HEK293 (cell line): Measurements from ENCODE around the gene MCM8.

ENCODE experiments used
- CTCF ChIA-PET: fragments of 350-600 bp; formaldehyde crosslinking; extraction: SDS; loops from one replicate; lab custom pipeline; 2021; ENCODE audit warnings: antibody characterized with exemption; lab: Yijun Ruan, JAX
- POLR2A ChIA-PET: fragments of 300-600 bp; formaldehyde crosslinking; extraction: SDS; loops from one replicate; lab custom pipeline; 2020; ENCODE audit warnings: antibody characterized with exemption, inconsistent platforms; lab: Yijun Ruan, JAX
- H3K27ac ChIP-seq: fragments of 200-500 bp; sonication (Bioruptor generic); 2 replicates; pipeline ENCODE4 v1.5.1; 2014; ENCODE audit warnings: low read depth, low read length, control low read depth, inconsistent platforms; ENCODE audit errors: extremely low read depth
- H3K36me3 ChIP-seq, 2 experiments: fragments of 200-500 bp in 1 of 2; sonication (Bioruptor generic) in 1 of 2; 1 replicate in 1 of 2; 2 replicates in 1 of 2; pipeline ENCODE4 v1.5.1; 2014 to 2017; ENCODE audit warnings: inconsistent platforms in 2 of 2, low read length in 2 of 2; ENCODE audit not compliant: control insufficient read depth in 2 of 2, insufficient read depth in 1 of 2
- H3K4me1 ChIP-seq: fragments of 200-500 bp; sonication (Bioruptor generic); 2 replicates; pipeline ENCODE4 v1.5.1; 2014; ENCODE audit warnings: mild to moderate bottlenecking, low read length, inconsistent platforms; ENCODE audit not compliant: control insufficient read depth, insufficient read depth
- H3K4me3 ChIP-seq: 2 replicates; pipeline ENCODE4 v1.5.1; 2011; ENCODE audit warnings: low read depth, mild to moderate bottlenecking, control low read depth, low read length, moderate library complexity
- H3K9me3 ChIP-seq: fragments of 200-500 bp; sonication (Bioruptor generic); 2 replicates; pipeline ENCODE4 v1.5.1; 2014; ENCODE audit warnings: low read depth, low read length, inconsistent platforms; ENCODE audit not compliant: control insufficient read depth, insufficient read depth
- KLF7 ChIP-seq: fragments of 450-650 bp; formaldehyde crosslinking; IDR thresholded peaks from 2 replicates; pipeline ENCODE4 v1.5.1; 2016; ENCODE audit warnings: missing biosample characterization, missing genetic modification characterization, borderline replicate concordance
- OVOL3 ChIP-seq: fragments of 450-650 bp; formaldehyde crosslinking; IDR thresholded peaks from 2 replicates; pipeline ENCODE4 v1.5.1; 2016; ENCODE audit warnings: missing biosample characterization, missing genetic modification characterization
- PRDM6 ChIP-seq: fragments of 450-650 bp; formaldehyde crosslinking; IDR thresholded peaks from 2 replicates; pipeline ENCODE4 v1.5.1; 2017; ENCODE audit warnings: missing biosample characterization, missing genetic modification characterization
- SALL2 ChIP-seq: fragments of 450-650 bp; formaldehyde crosslinking; IDR thresholded peaks from 2 replicates; pipeline ENCODE4 v1.5.0; 2017; ENCODE audit warnings: missing biosample characterization, mild to moderate bottlenecking, missing genetic modification characterization, borderline replicate concordance
- WT1 ChIP-seq: fragments of 450-650 bp; formaldehyde crosslinking; IDR thresholded peaks from 2 replicates; pipeline ENCODE4 v1.5.1; 2016; ENCODE audit warnings: missing biosample characterization, missing genetic modification characterization
- ZFP69B ChIP-seq: fragments of 450-650 bp; formaldehyde crosslinking; IDR thresholded peaks from 2 replicates; pipeline ENCODE4 v1.5.1; 2016; ENCODE audit warnings: missing biosample characterization, missing genetic modification characterization
- ZNF138 ChIP-seq: fragments of 450-650 bp; formaldehyde crosslinking; IDR thresholded peaks from 2 replicates; pipeline ENCODE4 v1.5.1; 2016; ENCODE audit warnings: missing biosample characterization, missing genetic modification characterization, borderline replicate concordance
- ZNF155 ChIP-seq: fragments of 450-650 bp; formaldehyde crosslinking; IDR thresholded peaks from 2 replicates; pipeline ENCODE4 v1.5.1; 2016; ENCODE audit warnings: missing biosample characterization, missing genetic modification characterization
- ZNF211 ChIP-seq: fragments of 450-650 bp; formaldehyde crosslinking; IDR thresholded peaks from 2 replicates; pipeline ENCODE4 v1.5.1; 2016; ENCODE audit warnings: low read depth, missing biosample characterization, missing genetic modification characterization
- ZNF280D ChIP-seq: fragments of 450-650 bp; formaldehyde crosslinking; IDR thresholded peaks from 2 replicates; pipeline ENCODE4 v1.5.1; 2016; ENCODE audit warnings: missing biosample characterization, missing genetic modification characterization
- ZNF354C ChIP-seq: fragments of 450-650 bp; formaldehyde crosslinking; IDR thresholded peaks from 2 replicates; pipeline ENCODE4 v1.5.1; 2016; ENCODE audit warnings: missing biosample characterization, missing genetic modification characterization, low read depth, borderline replicate concordance
- ZNF513 ChIP-seq: fragments of 450-650 bp; IDR thresholded peaks from 2 replicates; pipeline ENCODE4 v1.5.1; 2018; ENCODE audit warnings: missing biosample characterization, missing genetic modification characterization
- ZNF548 ChIP-seq: fragments of 450-650 bp; formaldehyde crosslinking; IDR thresholded peaks from 2 replicates; pipeline ENCODE4 v1.5.1; 2016; ENCODE audit warnings: missing biosample characterization, missing genetic modification characterization
- ZNF623 ChIP-seq: fragments of 450-650 bp; formaldehyde crosslinking; IDR thresholded peaks from 2 replicates; pipeline ENCODE4 v1.5.1; 2016; ENCODE audit warnings: missing biosample characterization, missing genetic modification characterization
- ZNF658 ChIP-seq: fragments of 450-650 bp; formaldehyde crosslinking; IDR thresholded peaks from 2 replicates; pipeline ENCODE4; 2016; ENCODE audit warnings: missing biosample characterization, missing genetic modification characterization
- ZNF660 ChIP-seq: fragments of 450-650 bp; IDR thresholded peaks from 2 replicates; pipeline ENCODE4 v1.5.1; 2018; ENCODE audit warnings: missing biosample characterization, mild to moderate bottlenecking, missing genetic modification characterization
- ZNF768 ChIP-seq: fragments of 450-650 bp; formaldehyde crosslinking; IDR thresholded peaks from 2 replicates; pipeline ENCODE4 v1.5.1; 2018; ENCODE audit warnings: missing biosample characterization, mild to moderate bottlenecking, missing genetic modification characterization
- ZNF837 ChIP-seq: fragments of 450-650 bp; formaldehyde crosslinking; IDR thresholded peaks from 2 replicates; pipeline ENCODE4 v1.5.1; 2016; ENCODE audit warnings: missing biosample characterization, missing genetic modification characterization

The MCM8 gene

GRCh38 chr20:6026051-6026450, 75.6 kb downstream of the MCM8 start:
- no peak overlapping the region for H3K4me3 ChIP-seq
- no peaks in the 10 kb centered on the region for H3K4me1 ChIP-seq
- no peaks in the 10 kb centered on the region for H3K9me3 ChIP-seq
- CTCF ChIA-PET = interaction anchor here (0.9 kb wide), 1 partner anchor 24 kb away, joined by 5 read pairs; no protein-coding TSS in a partner anchor
- POLR2A ChIA-PET = no interaction called here
- peaks cover 12 to 44% of the 10 kb centered on the region in 2 experiments; a peak in 2 of 3 replicates for H3K36me3 ChIP-seq
- TF ChIP-seq PRDM6 (no peak), ZFP69B (tag by site-specific recombination) (no peak), OVOL3 (tag by site-specific recombination) (no peak), ZNF138 (tag by site-specific recombination) (no peak), ZNF211 (tag by site-specific recombination) (no peak), ZNF768 (no peak), ZNF155 (tag by site-specific recombination) (no peak)
- no peak overlapping the region for H3K27ac ChIP-seq

- Histone ChIP-seq H3K36me3 (peaks cover 8 to 44% of the 10 kb centered on the region in 2 experiments; a peak in 2 of 3 replicates), H3K4me3 (no peak overlapping the region), H3K27ac (no peak overlapping the region), H3K9me3 (no peaks in the 10 kb centered on the region), H3K4me1 (no peaks in the 10 kb centered on the region)
- ChIA-PET POLR2A (no interaction called here), CTCF (no interaction called here)
- TF ChIP-seq WT1 = no peak
- no peak for TF ChIP-seq PRDM6
- TF ChIP-seq ZNF623 (tag by site-specific recombination) = no peak
- TF ChIP-seq KLF7 (tag by site-specific recombination) = no peak
- no peak for TF ChIP-seq SALL2 (tag by site-specific recombination)
- no peak for TF ChIP-seq ZNF548 (tag by site-specific recombination)
- no peak for TF ChIP-seq ZNF837 (tag by site-specific recombination)
- no peak for TF ChIP-seq ZNF658 (tag by site-specific recombination)
- no peak for TF ChIP-seq ZNF354C (tag by site-specific recombination)
- TF ChIP-seq ZNF280D (tag by site-specific recombination) = no peak
- TF ChIP-seq ZNF660 = no peak
- TF ChIP-seq ZNF513 (tag by site-specific recombination) = no peak
Measured at GRCh38 chr20:6028818-6029217, 78.4 kb downstream of the MCM8 start.
